HG03095 (cell line): Measurements from ENCODE around the gene POLR3F.
"Not testable (repeated sequence)": the region's sequence is repeated elsewhere in the genome, so short reads cannot be mapped to it uniquely, and the experiment has no call there.

ENCODE experiments used
- ATAC-seq: cut with Tn5 transposase; IDR thresholded peaks from one replicate; pipeline ENCODE4 v1.9.1; 2021; ENCODE audit warnings: moderate library complexity; ENCODE audit not compliant: unreplicated experiment

POLR3F gene, protein sequence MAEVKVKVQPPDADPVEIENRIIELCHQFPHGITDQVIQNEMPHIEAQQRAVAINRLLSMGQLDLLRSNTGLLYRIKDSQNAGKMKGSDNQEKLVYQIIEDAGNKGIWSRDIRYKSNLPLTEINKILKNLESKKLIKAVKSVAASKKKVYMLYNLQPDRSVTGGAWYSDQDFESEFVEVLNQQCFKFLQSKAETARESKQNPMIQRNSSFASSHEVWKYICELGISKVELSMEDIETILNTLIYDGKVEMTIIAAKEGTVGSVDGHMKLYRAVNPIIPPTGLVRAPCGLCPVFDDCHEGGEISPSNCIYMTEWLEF

DNA sequence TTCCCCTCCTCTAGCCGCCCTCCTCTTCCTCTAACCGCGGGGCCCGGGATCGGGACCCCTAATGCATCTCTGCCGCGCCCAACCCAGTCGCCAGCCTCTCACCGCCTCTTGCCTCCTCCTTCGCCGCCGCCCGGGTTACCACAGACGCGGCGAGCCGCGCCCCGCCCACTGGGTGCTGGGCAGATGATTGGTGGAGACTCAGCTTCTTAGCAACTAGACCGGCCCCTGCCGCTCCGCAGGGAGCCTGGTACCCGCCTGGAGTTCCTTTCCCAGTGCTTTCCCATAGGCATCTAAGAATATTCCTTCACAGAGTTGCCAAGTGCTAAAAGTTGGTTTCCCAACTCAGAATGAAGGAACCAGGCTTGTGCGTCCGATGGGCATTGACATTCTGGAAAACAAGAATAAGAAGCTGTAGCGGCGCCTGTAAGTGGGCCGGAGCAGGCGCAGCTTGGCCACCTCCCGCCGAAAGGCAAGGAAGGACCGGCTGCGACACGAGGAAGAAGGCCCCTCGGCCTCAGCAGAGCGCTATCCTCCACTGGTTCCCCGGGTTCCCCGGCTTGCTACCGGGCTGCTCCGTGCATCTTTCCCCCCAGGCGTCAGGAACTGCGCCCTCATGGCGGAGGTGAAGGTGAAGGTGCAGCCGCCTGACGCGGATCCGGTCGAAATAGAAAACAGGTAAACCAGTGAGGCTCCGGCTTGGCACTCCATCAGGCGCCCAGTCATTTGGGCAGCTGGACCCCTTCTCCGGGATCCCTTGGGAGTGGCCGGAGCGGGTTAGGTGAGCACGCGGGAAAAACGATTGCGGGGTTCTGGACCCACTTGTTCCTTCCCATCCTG, at the start of gene POLR3F, which contains the start of gene DZANK1:
Gene POLR3F, plus strand, starts transcription at position 497 of the 837 bp plus-strand sequence. Its CDS starts 117 bp downstream, at position 614.
Gene DZANK1, minus strand, starts transcription at position 137 of the 837 bp plus-strand sequence. CDS start 1,672 bp downstream, outside the sequence.
- peak; percentile 97 for ATAC-seq

DNA sequence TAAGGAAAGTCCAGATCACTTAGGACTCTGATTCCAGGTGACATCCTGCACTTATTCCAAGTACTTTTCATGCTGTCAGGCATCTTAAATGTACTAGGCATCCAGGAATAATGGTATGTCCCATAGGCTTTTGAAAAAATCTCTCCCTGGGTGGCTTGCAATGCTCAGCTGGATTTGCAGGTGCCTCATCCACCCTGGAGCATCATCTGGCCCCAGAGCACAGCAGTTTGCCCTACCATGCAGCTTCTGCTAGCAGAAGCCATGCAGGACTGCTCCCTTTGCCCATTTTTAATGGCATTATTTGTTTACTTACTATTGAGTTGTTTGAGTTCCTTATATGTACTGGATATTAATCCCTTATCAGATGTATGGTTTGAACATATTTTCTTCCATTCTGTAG, 45.6 kb upstream of the POLR3F start:
- ATAC-seq, result no peak

DNA sequence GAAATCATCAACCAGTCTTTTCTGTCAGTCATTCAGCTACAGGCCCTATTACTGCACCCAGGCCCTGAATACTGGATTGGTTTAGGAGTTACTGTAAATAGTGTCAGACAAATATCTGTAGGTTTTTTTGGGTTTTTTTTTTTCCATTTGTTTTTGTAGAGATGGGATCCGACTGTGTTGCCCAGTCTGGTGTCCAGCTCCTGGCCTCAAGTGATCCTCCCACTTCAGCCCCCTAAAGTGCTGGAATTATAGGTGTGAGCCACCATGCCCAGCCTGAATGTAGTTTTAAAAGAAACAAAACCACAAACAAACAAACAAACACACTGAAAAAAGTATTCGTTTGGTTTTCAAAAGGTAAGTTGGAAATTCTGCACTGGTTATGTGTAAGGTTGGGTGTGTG, 40.0 kb upstream of the POLR3F start:
- ATAC-seq, result no peak

DNA sequence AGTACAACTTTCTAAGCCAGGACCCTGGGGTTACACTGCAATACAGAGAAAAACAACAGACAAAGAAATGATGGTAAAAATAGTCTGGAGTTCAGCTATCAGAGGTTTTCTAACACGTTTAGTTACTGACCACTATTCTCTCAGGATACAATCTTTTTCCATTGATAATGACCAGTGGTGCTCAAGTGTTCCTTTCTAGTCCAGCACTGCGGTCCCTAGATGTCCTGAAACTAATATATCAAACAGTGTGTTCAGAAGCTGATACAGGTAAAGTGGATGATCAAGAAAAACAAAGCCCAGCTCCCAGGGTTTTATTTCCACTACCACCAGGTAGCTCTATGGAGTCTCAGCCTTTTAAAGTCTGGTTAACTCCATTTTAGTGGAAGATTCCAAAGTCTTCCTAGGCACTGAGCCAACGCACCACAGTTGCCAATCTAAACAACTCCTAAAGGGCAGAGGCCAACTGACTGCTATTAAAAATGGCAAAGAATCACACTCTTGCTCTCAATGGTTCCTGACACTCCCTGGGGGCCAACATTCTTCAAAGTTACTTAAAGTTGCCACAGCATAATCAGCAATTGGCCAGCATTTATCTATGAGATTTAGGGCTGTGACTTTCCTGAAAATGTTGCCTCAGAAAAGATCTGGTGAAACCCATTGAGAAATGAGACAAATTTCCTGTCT, 38.6 kb upstream of the POLR3F start:
- ATAC-seq, result no peak

DNA sequence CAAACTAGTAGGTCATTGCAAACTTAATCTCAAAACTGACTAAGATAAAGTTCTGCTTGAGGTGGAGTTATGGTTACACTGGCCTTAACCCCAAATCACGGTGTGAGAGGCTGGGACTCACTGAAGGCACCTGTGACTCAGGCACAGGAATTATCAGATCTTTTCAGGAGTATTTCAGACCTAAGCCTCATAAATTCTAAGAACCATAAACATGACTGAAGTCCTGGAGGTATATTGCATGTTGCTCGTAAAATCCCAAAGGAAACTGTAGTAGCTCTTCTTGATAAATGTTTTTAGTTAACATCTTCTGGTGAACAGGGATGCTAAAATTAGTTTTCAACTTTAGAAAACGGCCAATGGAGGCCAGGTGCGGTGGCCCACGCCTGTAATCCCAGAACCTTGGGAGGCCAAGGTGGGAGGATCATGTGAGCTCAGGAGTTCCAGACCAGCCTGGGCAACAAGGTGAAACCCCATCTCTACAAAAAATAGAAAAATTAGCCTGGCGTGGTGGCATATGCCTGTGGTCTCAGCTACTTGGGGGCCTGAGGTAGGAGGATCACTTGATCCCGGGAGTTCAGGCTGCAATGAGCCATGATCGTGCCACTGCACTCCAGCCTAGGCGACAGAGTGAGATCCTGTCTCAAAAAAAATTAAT, 36.9 kb upstream of the POLR3F start:
- no peak for ATAC-seq

DNA sequence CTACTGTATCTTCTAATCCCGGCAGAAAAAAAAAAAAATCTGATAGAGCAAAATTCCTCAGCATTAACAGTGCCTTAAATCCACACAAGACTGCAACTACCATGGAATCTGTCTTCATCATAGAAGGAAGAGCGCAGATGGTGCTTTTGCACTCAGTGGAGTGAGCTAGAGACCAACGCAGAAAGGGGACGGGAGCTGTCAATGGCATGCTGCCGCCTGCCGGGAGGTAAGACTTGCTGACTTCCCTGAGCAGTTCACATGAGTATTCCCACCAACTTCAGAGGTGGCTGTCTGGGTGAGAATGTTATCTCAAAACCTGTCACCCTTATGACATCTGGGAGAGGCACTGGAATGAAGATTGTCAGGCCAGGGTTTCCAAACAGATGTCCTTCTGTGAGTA, 36.0 kb upstream of the POLR3F start:
- no peak for ATAC-seq

DNA sequence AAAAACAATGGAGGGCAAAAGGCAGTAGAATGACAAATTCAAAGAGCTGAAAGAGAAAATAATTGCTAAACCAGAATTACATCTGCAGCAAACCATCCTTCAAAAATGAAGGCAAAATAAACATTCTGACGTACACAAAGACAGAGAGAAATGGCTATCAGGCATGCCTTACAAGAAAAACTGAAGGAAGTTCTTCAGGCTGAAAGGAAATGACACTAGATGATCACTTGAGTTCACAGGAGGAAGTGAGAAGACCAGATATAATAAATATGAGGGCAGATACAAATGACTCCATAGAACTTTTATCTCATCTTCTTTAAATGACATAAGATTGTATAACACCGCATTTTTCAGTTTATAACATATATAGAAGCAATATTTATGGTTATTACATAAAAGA, 30.3 kb upstream of the POLR3F start:
- ATAC-seq, result no peak

DNA sequence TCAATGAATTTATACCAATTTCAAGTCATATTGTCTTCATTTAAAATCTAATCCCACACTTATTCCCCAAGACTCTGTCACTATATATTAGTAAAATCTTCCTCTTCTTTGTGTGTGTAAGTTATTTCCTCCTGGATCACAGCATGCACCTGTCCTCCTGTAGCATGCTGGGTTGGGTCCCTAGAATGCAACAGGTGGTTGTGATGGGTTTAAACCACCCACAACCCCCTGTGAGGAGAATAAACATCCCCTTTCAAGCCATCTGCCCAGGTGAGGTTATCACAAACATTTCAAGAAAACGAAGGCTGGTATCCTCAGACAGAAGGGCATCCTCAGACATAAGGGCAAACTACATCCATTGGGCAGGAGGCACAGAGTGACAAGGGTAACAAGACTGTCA, 26.8 kb upstream of the POLR3F start:
- no peak for ATAC-seq

DNA sequence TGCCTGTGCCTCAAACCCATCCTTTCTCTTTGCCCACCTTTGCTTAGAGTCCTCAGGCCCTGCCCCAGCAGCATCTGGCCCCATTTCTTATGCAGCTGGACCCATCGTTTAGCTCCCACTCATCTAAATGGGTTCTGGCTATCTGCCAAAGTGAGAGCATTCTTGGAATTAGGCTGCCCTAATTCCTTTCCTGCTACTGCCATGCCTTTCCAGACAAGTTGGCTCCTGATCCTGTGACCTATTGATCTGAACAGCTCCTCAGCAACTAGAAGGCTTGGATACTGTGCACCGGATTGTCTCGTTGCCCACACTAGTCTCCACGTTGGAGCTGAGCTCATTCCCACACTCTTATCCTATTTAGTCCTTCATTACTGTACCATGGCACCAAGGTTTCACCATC, 23.3 kb upstream of the POLR3F start:
- no peak for ATAC-seq

DNA sequence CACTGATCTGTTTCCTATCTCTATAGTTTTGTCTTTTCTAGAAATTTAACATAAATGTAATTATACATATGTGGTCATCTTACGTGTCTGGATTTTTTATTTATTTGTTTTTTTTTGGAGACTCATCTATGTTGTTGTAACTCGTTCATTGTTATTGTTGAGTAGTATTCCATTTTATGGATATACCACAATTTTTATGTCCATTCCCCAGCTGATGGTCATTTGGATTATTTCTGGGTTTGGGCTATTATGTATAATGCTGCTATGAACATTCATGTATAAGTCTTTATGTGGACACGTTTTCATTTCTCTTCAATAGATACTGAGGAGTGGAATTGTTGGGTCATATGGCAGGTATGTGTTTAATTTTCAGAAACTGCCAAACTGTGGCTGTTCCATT, 10.6 kb upstream of the POLR3F start:
- ATAC-seq, result no peak

DNA sequence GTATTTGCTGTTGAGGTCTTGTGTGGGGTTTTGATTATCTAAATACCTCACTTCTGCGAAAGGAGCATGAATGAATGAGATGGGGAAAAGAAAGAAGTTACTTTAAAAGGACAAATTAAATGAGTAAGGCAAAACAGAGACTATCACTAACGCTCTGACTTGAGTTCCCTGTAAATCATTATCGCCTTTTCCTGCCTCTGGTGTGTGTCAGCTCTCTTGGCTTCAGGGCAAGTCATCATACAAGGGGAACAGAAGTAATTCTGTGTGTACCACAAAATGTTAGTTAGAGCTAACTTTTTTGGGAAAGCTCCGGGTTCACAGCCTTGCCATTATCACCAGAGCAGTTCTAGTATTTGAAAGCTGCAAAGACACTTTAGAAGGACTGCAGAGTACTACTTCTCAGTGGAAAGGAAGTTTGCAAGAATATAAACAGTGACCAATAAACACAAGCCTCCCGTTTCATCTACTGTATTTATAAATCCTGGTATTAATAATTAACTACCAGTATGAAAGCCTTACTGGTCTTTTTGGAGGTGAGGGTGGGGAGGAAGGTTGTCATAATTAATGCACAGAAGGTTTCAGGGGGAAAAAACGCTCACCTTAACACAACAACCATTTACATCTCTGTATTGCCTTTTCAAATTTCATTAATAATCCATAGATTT, 1.5 kb upstream of the POLR3F start:
- ATAC-seq, result no peak

DNA sequence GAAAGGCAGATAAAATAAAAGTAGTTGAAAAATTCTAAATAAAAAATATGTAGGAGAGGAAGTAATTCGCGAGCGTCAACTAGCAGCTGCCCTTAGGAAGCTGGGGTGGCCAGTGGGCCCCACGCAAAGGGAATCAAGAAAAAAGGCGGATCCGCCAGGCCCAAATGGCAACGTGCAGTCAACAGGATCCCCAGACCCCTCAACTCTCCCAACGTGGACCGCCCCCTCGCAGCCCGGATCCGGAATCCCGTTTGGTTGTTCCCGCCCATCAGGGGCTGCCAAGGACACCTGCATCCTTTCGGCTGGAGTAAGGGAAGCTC, 656 bp upstream of the POLR3F start:
- peak; percentile 18 for ATAC-seq

DNA sequence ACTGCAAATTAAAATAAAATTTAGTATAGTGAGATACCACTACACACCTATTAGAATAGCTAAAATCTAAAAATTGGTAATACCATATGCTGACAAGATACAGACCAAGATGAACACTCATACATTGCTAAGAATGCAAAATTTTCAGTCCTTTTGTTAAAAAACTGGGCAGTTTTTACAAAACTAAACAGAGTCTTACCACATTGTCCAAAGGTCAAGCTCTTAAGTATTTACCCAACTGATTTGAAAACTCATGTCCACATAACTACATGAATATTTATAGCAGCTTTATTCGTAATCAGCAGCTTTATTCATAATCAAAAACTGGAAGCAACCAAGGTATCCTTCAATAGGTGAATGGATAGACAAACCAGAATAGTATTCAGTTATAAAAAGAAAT, 10.0 kb downstream of the POLR3F start:
- no peak for ATAC-seq

DNA sequence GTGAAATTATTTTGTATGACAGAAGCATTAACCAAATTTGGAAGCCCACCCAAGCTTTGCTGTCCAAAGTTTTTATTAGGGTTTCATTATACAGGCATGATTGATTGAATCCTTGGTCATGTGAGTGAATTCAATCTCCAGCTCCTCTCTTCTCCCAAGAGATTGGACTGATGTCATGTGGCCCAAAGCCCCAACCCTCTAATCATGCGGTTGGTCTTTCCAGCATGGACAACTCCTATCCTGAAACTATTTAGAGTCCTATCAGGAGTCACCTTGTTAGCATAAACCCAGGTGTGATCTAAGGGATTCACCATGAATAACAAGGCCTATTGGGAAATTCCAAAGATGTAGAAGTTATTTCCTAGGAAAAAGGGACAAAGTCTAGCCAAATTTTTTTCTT, 10.6 kb downstream of the POLR3F start:
- ATAC-seq, result no peak

DNA sequence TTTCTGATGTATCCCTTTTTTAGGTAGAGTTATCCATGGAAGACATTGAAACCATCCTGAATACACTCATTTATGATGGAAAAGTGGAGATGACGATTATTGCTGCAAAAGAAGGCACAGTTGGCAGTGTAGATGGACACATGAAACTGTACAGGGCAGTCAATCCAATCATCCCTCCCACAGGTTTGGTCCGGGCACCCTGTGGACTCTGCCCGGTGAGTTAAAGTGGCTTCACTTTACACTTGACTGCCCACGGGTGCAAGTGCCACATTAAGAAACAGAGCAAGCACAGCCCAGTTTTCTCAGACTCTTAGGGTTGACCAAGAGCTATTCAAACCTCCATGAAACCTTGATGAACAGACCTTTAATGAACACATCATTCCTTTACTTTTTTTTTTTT, 14.4 kb downstream of the POLR3F start:
- ATAC-seq, result no peak

DNA sequence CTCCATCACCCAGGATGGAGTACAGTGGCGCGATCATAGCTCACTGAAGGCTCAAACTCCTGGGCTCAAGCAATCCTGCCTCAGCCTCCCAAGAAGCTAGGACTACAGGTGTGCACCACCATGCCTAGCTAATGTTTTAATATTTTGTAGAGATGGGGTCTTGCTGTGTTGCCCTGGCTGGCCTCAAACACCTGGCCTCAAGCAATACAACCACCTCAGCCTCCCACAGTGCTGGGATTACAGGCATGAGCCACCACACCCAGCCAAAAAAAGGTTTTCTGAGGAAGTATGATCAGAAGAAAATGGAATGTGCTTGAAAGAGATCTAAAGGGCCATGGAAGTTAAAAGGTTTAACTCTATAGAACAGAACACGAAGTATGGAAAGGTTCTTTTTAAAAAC, 21.1 kb downstream of the POLR3F start:
- no peak for ATAC-seq

DNA sequence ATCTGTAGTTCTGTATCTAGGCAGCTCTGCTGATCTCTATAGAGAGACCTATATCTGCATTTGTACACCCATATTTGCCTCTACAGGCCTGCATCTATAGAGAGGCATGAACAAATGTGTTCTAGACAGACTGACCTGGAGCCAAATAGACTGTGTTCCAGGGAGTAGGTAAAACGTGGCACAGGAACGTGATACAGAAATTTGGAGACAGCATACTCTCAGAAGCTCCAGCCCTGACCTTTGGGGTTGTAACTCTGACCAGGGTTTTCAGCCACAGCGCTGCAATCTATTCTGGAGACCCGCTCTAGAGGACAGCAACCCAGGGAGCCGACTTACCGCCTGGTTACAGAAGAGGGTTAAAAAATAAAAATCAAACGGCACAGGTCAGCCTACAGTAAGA, 28.9 kb downstream of the POLR3F start:
- ATAC-seq, result no peak

DNA sequence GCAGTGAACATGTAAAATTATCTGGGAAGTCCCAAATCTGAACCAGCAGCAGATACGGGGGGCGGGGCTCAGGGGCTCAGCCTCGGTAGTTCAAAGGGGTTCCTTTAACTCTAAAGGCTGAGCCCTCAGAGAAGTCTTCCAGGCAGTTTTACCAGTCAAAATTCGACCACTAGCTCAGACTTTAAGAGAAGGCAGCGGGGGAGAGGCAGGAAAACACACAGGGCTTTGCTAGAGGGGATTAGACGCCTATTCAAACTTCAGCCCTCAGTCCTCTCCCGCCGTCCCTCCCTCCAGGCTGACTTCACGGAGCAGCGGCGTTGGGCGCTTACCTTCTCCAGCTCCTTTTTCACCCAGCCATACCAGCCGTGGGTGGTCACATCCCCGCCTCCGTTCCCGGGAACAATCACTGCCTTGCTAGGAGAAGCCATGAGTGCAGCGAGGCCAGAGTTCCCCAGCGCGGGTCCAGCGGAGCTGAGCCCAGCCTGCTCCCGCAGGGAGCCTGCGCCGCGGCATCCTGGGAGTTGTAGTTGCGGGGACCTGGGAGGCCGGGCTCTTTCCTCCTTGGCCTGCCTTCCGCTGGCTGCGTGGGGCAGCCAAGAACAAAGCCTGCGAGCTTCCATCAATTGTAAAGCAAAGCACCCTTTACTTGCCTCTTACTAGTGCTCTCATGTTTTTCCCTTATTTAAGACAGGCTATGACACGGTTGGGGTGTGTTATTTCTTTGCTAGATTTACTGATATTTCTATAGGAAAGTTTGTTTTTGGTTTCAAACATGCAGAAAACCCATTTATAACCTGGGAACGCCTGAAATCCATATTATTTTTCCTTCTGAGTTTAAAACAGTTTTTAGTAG, 29.8 kb downstream of the POLR3F start, which contains the start of gene RBBP9:
Gene RBBP9, minus strand, starts transcription at position 486 of the 853 bp plus-strand sequence. Its CDS starts 58 bp downstream, at position 428.
- ATAC-seq, result peak; percentile 98

DNA sequence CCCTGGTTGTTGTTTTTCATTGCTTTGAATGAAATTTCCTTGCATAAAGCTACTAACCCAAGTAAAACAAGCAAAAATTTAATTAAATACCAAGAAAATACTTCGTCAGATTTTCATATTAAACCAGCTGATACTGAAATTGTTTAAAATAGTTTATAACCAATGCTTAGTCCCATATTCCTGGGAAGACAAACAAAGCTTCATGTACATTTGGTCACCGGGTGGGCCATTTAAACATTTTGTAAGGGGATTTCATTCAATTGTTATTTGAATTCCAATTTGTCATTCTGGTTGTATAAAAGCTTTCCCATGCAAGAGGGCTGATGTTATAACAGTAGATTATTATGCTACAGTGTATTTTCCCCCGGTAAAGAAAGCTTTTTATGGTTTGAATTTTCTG, 30.4 kb downstream of the POLR3F start:
- ATAC-seq, result no peak

DNA sequence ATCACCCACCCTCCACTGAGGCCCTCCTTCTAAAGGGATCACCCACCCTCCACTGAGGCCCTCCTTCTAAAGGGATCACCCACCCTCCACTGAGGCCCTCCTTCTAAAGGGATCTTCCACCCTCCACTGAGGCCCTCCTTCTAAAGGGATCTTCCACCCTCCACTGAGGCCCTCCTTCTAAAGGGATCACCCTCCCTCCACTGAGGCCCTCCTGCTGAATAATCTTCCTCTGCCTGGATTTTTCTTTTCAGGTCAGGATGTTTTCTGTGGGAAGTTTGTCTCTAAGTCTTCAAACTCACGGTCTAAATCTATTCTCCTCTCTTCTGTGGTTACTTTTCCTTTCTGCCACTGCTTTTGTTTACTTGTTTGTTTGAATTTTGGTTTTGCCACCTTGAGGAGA, 34.5 kb downstream of the POLR3F start:
- ATAC-seq, result not testable (repeated sequence)
